GF-D8 (cell line): ENCODE results near the gene ADGRL3.
A peak's percentile ranks its signal among the peaks of the same experiment; 100 is the strongest.

Experiments
- DNase-seq: peaks from one replicate; lab custom pipeline; 2025; lab: John Stamatoyannopoulos, UW

ADGRL3 gene

GRCh38 chr4:61426229-61426628 lies 226.1 kb downstream of the ADGRL3 start:
- no peak for DNase-seq

GRCh38 chr4:61427099-61427817 lies 227.1 kb downstream of the ADGRL3 start:
- no peak for DNase-seq

GRCh38 chr4:61427818-61428495 lies 227.8 kb downstream of the ADGRL3 start:
- no peak for DNase-seq

GRCh38 chr4:61428950-61429349 lies 228.8 kb downstream of the ADGRL3 start:
- DNase-seq, result no peak

- no peak for DNase-seq
These were observed 231.0 kb downstream of the ADGRL3 start for GRCh38 chr4:61431131-61431530.

GRCh38 chr4:61437923-61438322 lies 237.8 kb downstream of the ADGRL3 start:
- DNase-seq, result no peak

- no peak for DNase-seq
These were observed 240.2 kb downstream of the ADGRL3 start for GRCh38 chr4:61440321-61440720.

GRCh38 chr4:61442936-61443335 lies 242.8 kb downstream of the ADGRL3 start:
- no peak for DNase-seq

GRCh38 chr4:61443813-61444510 lies 243.8 kb downstream of the ADGRL3 start:
- no peak for DNase-seq

GRCh38 chr4:61445374-61446063 lies 245.4 kb downstream of the ADGRL3 start:
- DNase-seq, result no peak

- DNase-seq, result no peak
These were observed 246.8 kb downstream of the ADGRL3 start for GRCh38 chr4:61446941-61447340.

- no peak for DNase-seq
These were observed 247.8 kb downstream of the ADGRL3 start for GRCh38 chr4:61447918-61448317.

GRCh38 chr4:61451935-61452334 lies 251.8 kb downstream of the ADGRL3 start:
- no peak for DNase-seq

- DNase-seq, result no peak
These were observed 261.8 kb downstream of the ADGRL3 start for GRCh38 chr4:61461956-61462355.

- DNase-seq, result no peak
These were observed 262.6 kb downstream of the ADGRL3 start for GRCh38 chr4:61462451-61463326.

GRCh38 chr4:61468024-61468720 lies 268.0 kb downstream of the ADGRL3 start:
- peak; percentile 72 for DNase-seq

GRCh38 chr4:61473306-61473705 lies 273.2 kb downstream of the ADGRL3 start:
- DNase-seq, result no peak

- DNase-seq, result no peak
These were observed 278.2 kb downstream of the ADGRL3 start for GRCh38 chr4:61478340-61478739.

GRCh38 chr4:61485056-61485455 lies 284.9 kb downstream of the ADGRL3 start:
- DNase-seq, result no peak

- DNase-seq, result no peak
These were observed 289.8 kb downstream of the ADGRL3 start for GRCh38 chr4:61489927-61490326.

- no peak for DNase-seq
These were observed 292.9 kb downstream of the ADGRL3 start for GRCh38 chr4:61493041-61493440.
